Measurements from ENCODE around the gene TMEM219. TPM values are rescaled to one million over a fixed set of nuclear protein-coding genes. Genes with fewer than 3 reads are reported as not detected.
"Not testable (repeated sequence)": the region's sequence is repeated elsewhere in the genome, so short reads cannot be mapped to it uniquely, and the experiment has no call there.

TMEM219 gene
- total and polyA plus RNA-seq, 10 of the 15 experiments (the other 5 are each of a cell fraction or from before 2014, with no cell fraction given), result 33.6 to 74.6 (median 56.5) TPM

- TF ChIP-seq, protein P1, sequence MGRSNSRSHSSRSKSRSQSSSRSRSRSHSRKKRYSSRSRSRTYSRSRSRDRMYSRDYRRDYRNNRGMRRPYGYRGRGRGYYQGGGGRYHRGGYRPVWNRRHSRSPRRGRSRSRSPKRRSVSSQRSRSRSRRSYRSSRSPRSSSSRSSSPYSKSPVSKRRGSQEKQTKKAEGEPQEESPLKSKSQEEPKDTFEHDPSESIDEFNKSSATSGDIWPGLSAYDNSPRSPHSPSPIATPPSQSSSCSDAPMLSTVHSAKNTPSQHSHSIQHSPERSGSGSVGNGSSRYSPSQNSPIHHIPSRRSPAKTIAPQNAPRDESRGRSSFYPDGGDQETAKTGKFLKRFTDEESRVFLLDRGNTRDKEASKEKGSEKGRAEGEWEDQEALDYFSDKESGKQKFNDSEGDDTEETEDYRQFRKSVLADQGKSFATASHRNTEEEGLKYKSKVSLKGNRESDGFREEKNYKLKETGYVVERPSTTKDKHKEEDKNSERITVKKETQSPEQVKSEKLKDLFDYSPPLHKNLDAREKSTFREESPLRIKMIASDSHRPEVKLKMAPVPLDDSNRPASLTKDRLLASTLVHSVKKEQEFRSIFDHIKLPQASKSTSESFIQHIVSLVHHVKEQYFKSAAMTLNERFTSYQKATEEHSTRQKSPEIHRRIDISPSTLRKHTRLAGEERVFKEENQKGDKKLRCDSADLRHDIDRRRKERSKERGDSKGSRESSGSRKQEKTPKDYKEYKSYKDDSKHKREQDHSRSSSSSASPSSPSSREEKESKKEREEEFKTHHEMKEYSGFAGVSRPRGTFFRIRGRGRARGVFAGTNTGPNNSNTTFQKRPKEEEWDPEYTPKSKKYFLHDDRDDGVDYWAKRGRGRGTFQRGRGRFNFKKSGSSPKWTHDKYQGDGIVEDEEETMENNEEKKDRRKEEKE (IDR thresholded peaks at IDR 0.05), result no peak
- TF ChIP-seq RAD51 (IDR thresholded peaks at IDR 0.05), result no peak
- TF ChIP-seq SMAD5 (IDR thresholded peaks at IDR 0.05; ENCODE audit: low read depth), result no peak
- no peak for TF ChIP-seq SMC3 (IDR thresholded peaks at IDR 0.05; ENCODE audit: borderline replicate concordance, low read length)
Measured at GRCh38 chr16:29927070-29927905, 34.6 kb upstream of the TMEM219 start (continued).

DNA sequence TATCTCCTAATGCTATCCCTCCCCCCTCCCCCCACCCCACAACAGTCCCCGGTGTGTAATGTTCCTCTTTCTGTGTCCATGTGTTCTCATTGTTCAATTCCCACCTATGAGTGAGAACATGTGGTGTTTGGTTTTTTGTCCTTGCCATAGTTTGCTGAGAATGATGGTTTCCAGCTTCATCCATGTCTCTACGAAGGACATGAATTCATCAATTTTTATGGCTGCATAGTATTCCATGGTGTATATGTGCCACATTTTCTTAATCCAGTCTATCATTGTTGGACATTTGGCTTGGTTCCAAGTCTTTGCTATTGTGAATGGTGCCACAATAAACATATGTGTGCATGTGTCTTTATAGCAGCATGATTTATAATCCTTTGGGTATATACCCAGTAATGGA lies 30.1 kb upstream of the TMEM219 start:
- ATAC-seq; H3K4me3 ChIP-seq; BruUV-seq (replicated peaks); in situ Hi-C loops (cut with MboI); H3K79me2 ChIP-seq (ENCODE audit: control insufficient read depth, insufficient read depth, low read length); FAIRE-seq; H3K4me2 ChIP-seq (ENCODE audit: control insufficient read depth, insufficient read depth); H3K36me3 ChIP-seq (ENCODE audit: control insufficient read depth in 2 of 2, insufficient read depth in 2 of 2, low read length in 1 of 2); H3K4me1 ChIP-seq (ENCODE audit: control insufficient read depth, insufficient read depth, low read length); CTCF ChIA-PET; intact Hi-C loops (cut with micrococcal nuclease; ENCODE audit: unreplicated experiment); H3K9me3 ChIP-seq (replicated peaks; ENCODE audit: control insufficient read depth, insufficient read depth, low read length); SMC1A ChIA-PET (ENCODE audit: uncharacterized antibody, unreplicated experiment); H2AFZ ChIP-seq (ENCODE audit: control insufficient read depth, low read depth, low read length); POLR2A ChIA-PET; DNase-seq (ENCODE audit: low read depth, low spot score); H4K20me1 ChIP-seq (ENCODE audit: control insufficient read depth, insufficient read depth); H3K27ac ChIP-seq (ENCODE audit: control insufficient read depth, insufficient read depth); H3K9ac ChIP-seq (ENCODE audit: control insufficient read depth, insufficient read depth, low read length); H3K27me3 ChIP-seq (replicated peaks in 1 of 2; ENCODE audit: control insufficient read depth in 2 of 2, insufficient read depth in 2 of 2, low read length in 1 of 2); RAD21 ChIA-PET (ENCODE audit: unreplicated experiment): not testable (repeated sequence)
- 84% methylated on average over 2 of the region's 2 CpGs for WGBS (ENCODE audit: insufficient coverage, insufficient replicate concordance, low lambda C conversion rate, missing lambda C conversion rate)

All from GM12878 (cell line).